ENCODE results near the gene ADRA2A. TPM values are rescaled to one million over a fixed set of nuclear protein-coding genes. Genes with fewer than 3 reads are reported as not detected.

ADRA2A gene
- total and polyA plus RNA-seq, 11 donors, result 0.19 to 3.9 (median 0.44) TPM

DNA sequence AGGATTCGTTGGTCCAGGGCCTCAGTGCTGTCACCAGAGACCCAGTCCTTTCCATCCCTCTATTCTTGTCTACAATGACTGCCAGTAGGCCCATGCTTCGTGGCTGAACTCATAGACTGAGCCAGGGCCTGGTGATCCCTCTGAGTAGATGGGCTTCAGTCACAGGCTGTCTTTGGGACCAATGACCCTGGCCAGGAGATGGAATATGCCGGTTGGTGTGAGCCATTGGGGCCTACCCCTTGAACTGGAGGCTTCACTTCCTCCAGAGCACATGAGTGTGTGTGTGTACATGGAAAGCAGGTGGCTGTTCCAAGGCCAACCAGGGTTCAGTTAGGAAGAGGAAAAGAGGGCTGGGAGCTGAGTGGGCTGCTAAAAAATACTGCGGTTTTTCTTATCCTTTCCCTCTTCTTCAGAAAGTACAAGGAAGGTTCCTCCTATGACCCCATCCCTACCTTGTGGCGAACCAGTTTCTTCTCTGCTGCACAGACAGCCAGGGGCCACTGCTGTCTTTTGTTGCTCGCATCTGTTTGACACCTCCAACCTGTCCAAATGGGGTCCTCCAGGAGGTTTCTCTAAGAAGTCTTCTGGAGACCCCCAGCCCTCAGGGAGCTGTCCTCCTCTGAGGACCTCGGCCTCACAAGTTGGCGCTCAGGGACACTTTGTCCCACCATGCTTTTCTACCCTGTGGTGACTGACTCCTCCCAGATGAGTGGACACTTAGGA lies 36.6 kb downstream of the ADRA2A start:
- intact Hi-C loops (cut with DNase I), result no loop called here
- no peak for DNase-seq
- no peaks in the 10 kb centered on the region for H3K36me3 ChIP-seq
- no peak for TF ChIP-seq CTCF (IDR thresholded peaks at IDR 0.05)
- no peak for TF ChIP-seq POLR2A (IDR thresholded peaks at IDR 0.05)
- no peaks in the 10 kb centered on the region for H3K9me3 ChIP-seq
- 82 to 91% (median 87%) methylated on average over 8 of the region's 8 CpGs for WGBS, 4 donors
- H3K27ac ChIP-seq, result no peak overlapping the region
- H3K4me1 ChIP-seq, result no peaks in the 10 kb centered on the region
- H3K27me3 ChIP-seq, result peaks cover 0 to 7% (median 0%) of the 10 kb centered on the region in 9 donors
- no peak overlapping the region for H3K4me3 ChIP-seq
- ATAC-seq, result no peak

- Histone ChIP-seq H3K36me3 (no peaks in the 10 kb centered on the region), H3K4me3 (no peak overlapping the region), H3K27me3 (peaks cover 0 to 7% (median 0%) of the 10 kb centered on the region in 9 donors), H3K27ac (no peak overlapping the region), H3K9me3 (no peaks in the 10 kb centered on the region), H3K4me1 (no peaks in the 10 kb centered on the region)
- TF ChIP-seq POLR2A (IDR thresholded peaks at IDR 0.05) (no peak), CTCF (IDR thresholded peaks at IDR 0.05) (no peak)
- intact Hi-C loops (cut with DNase I), result no loop called here
- ATAC-seq, result no peak
- WGBS, 4 donors, result 73 to 80% (median 75%) methylated on average over 12 of the region's 12 CpGs
- DNase-seq, result no peak
Observed at GRCh38 chr10:111113961-111114757, 37.3 kb downstream of the ADRA2A start.

DNA sequence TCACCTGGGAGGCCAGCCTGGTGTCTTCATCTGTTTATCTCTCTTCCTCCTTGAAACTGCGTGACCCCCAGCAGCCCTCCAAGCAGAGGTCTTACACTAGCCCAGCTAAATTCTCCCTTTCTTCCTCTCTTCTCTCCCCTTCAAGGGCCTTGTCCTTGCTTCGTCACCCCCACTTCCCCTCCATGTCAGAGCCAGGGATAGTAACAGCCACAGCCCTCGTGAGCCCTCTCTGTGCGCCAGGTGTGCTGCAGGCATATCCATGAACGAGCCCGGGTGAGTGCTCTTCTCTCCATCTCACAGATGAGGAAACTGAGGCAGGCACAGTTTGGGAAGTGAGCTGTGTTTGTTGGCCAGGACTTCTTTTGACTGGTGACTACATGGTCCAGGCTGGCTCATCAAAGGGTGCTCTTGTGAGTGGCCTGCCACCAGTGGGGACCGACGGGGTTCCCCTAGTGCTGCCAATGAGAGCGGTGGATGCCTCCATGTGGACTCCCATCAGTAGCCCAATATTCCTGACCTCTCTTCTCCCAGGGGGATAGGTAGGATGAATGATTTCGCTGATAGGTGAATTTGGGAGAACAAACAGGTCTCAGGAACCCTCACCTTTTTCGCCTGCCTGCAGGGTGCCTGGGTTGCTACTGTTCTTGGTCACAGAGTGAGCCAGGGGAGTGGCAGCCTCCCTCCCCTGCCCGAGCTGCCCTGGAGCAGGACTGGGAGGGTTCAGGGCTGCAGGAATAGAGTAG lies 38.1 kb downstream of the ADRA2A start:
- DNase-seq, result no peak
- H3K9me3 ChIP-seq, result no peaks in the 10 kb centered on the region
- H3K36me3 ChIP-seq, result no peaks in the 10 kb centered on the region
- 84 to 87% (median 86%) methylated on average over 11 to 12 of the region's 12 CpGs for WGBS, 4 donors
- H3K4me1 ChIP-seq, result no peaks in the 10 kb centered on the region
- intact Hi-C loops (cut with DNase I), result no loop called here
- H3K4me3 ChIP-seq, result no peak overlapping the region
- ATAC-seq, result no peak
- H3K27me3 ChIP-seq, result peaks cover 0 to 7% (median 0%) of the 10 kb centered on the region in 9 donors
- no peak overlapping the region for H3K27ac ChIP-seq
- TF ChIP-seq POLR2A (IDR thresholded peaks at IDR 0.05), result no peak
- TF ChIP-seq CTCF (IDR thresholded peaks at IDR 0.05), result no peak

DNA sequence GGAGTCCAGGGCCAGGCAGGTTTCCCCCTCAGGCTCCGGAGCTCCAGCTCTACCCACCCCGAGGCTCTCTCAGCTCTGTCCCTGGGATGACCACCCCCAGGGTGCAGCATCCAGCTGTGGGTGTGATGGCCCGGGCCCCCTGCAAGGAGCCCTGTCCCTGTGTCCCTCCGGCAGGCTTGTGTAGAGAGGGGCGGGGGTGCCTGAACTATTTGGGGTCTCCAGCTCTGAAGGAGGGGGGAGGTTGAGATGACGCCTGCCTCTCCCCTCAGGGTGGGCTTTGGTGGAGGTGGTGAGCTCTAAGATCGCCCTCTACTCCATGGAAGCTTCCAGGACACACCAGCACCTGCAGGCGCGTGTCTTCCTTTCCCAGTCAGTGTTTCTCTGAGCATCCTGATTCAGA lies 39.4 kb downstream of the ADRA2A start:
- peaks cover 0 to 7% (median 0%) of the 10 kb centered on the region in 9 donors for H3K27me3 ChIP-seq
- DNase-seq, result no peak
- H3K9me3 ChIP-seq, result no peaks in the 10 kb centered on the region
- no peak overlapping the region for H3K27ac ChIP-seq
- H3K4me3 ChIP-seq, result no peak overlapping the region
- WGBS, 4 donors, result 78 to 86% (median 82%) methylated on average over 9 of the region's 9 CpGs
- H3K4me1 ChIP-seq, result no peaks in the 10 kb centered on the region
- TF ChIP-seq CTCF (IDR thresholded peaks at IDR 0.05) (no peak), POLR2A (IDR thresholded peaks at IDR 0.05) (no peak)
- no peaks in the 10 kb centered on the region for H3K36me3 ChIP-seq
- ATAC-seq, result no peak
- intact Hi-C loops (cut with DNase I), result no loop called here

Data from heart left ventricle (tissue), 16 donors.